GM13976 (cell line): Measurements from ENCODE around the gene RGS7.

Source experiments
- DNase-seq: peaks from one replicate; pipeline ENCODE4 v3.0.0; 2012; ENCODE audit warnings: low spot score
- CTCF ChIP-seq: IDR thresholded peaks from 2 replicates; pipeline ENCODE4 v1.5.1; 2012; ENCODE audit warnings: borderline replicate concordance, mild to moderate bottlenecking; ENCODE audit not compliant: insufficient read depth; ENCODE audit errors: extremely low read depth, missing control alignments, control extremely low read depth
- in situ Hi-C: fragments of 300-500 bp; cut with MboI; formaldehyde crosslinking; loops from one replicate; pipeline ENCODE4 v1.12.0; 2022; ENCODE audit warnings: low sequenced_read_pairs, mixed read lengths, inconsistent platforms; ENCODE audit not compliant: unreplicated experiment

RGS7 gene

GRCh38 chr1:240732390-240732789 is 624.6 kb downstream of the RGS7 start:
- DNase-seq: peak; percentile 60
- TF ChIP-seq CTCF: peak; percentile 43
- in situ Hi-C loops: no loop called here
